Lower lobe of right lung (tissue), 2 donors: ENCODE measurements around the gene BCL2. TPM values are rescaled to one million over a fixed set of nuclear protein-coding genes. Genes with fewer than 3 reads are reported as not detected.

Experiments
- ATAC-seq, 2 donors: fragments of 200-7000 bp; cut with Tn5 transposase; one replicate each; pipeline ENCODE4 v1.9.1; 2020 to 2022; ENCODE audit warnings: mild to moderate bottlenecking in 2 of 2, moderate library complexity in 2 of 2
- DNase-seq: peaks from one replicate; pipeline ENCODE4 v3.0.0-alpha.2; 2020
- H3K27ac ChIP-seq: fragments of 200-600 bp; one replicate; pipeline ENCODE4 v1.8.0; 2022
- H3K27me3 ChIP-seq: fragments of 200-600 bp; one replicate; pipeline ENCODE4 v1.8.0; 2022; ENCODE audit warnings: low read depth
- H3K36me3 ChIP-seq: fragments of 200-600 bp; one replicate; pipeline ENCODE4 v1.8.0; 2022; ENCODE audit warnings: mild to moderate bottlenecking
- H3K4me1 ChIP-seq: fragments of 200-600 bp; one replicate; pipeline ENCODE4 v1.8.0; 2022
- H3K4me3 ChIP-seq: fragments of 200-600 bp; one replicate; pipeline ENCODE4 v1.8.0; 2022; ENCODE audit warnings: mild to moderate bottlenecking
- H3K9me3 ChIP-seq: fragments of 200-600 bp; one replicate; pipeline ENCODE4 v1.8.0; 2022
- CTCF ChIP-seq: fragments of 200-600 bp; IDR thresholded peaks from one replicate; pipeline ENCODE4 v1.8.0; 2022; ENCODE audit warnings: antibody characterized with exemption, mild to moderate bottlenecking
- intact Hi-C: fragments of 100-400 bp; cut with DNase I; formaldehyde crosslinking; loops from one replicate; pipeline ENCODE4 v1.11.0; 2022
- total RNA-seq: library from RNA; stranded (reverse); fragmentation: NEBNext Ultra II Directional; extraction: Animal tissue kit (Norgen Biotek cat#: 25700); gene quantifications from one replicate; pipeline ENCODE4 v1.2.1, GENCODE V29; 2021
- donor health status: DM: no; HTN: yes; CAD: no; lungs with severe emphysema.

Gene BCL2
- total RNA-seq, 1 donor from 2014 or later, result 11.0 TPM

- Histone ChIP-seq H3K4me1 (peaks cover 3% of the 10 kb centered on the region), H3K27me3 (no peaks in the 10 kb centered on the region), H3K27ac (no peak overlapping the region), H3K36me3 (no peaks in the 10 kb centered on the region), H3K9me3 (no peaks in the 10 kb centered on the region), H3K4me3 (no peak overlapping the region)
- intact Hi-C loops, result no loop called here
- TF ChIP-seq CTCF, result no peak
- DNase-seq (no peak), ATAC-seq (no peak)
Observed at GRCh38 chr18:63187791-63188460, 131.6 kb downstream of the BCL2 start.

- TF ChIP-seq CTCF, result no peak
- Histone ChIP-seq H3K4me1 (peaks cover 4% of the 10 kb centered on the region), H3K36me3 (no peaks in the 10 kb centered on the region), H3K4me3 (no peak overlapping the region), H3K27ac (no peak overlapping the region), H3K27me3 (no peaks in the 10 kb centered on the region), H3K9me3 (no peaks in the 10 kb centered on the region)
- DNase-seq (no peak), ATAC-seq (no peak)
- intact Hi-C loops, result no loop called here
Observed at GRCh38 chr18:63187223-63187574, 132.4 kb downstream of the BCL2 start.

GRCh38 chr18:63186520-63187222 is 132.9 kb downstream of the BCL2 start:
- intact Hi-C loops, result no loop called here
- H3K36me3 ChIP-seq, result no peaks in the 10 kb centered on the region
- no peak overlapping the region for H3K4me3 ChIP-seq
- TF ChIP-seq CTCF, result no peak
- H3K9me3 ChIP-seq, result no peaks in the 10 kb centered on the region
- no peak for DNase-seq
- no peaks in the 10 kb centered on the region for H3K27me3 ChIP-seq
- H3K27ac ChIP-seq, result no peak overlapping the region
- peaks cover 4% of the 10 kb centered on the region for H3K4me1 ChIP-seq
- no peak for ATAC-seq

- Histone ChIP-seq H3K36me3 (no peaks in the 10 kb centered on the region), H3K4me3 (no peak overlapping the region), H3K9me3 (no peaks in the 10 kb centered on the region), H3K4me1 (peaks cover 4% of the 10 kb centered on the region), H3K27me3 (no peaks in the 10 kb centered on the region), H3K27ac (no peak overlapping the region)
- intact Hi-C loops, result no loop called here
- no peak for TF ChIP-seq CTCF
- no peak for DNase-seq
- no peak for ATAC-seq
Observed at GRCh38 chr18:63185984-63186383, 133.6 kb downstream of the BCL2 start.

GRCh38 chr18:63183952-63184770 is 135.4 kb downstream of the BCL2 start:
- Histone ChIP-seq H3K27ac (no peak overlapping the region), H3K27me3 (no peaks in the 10 kb centered on the region), H3K4me3 (no peak overlapping the region), H3K4me1 (peaks cover 4% of the 10 kb centered on the region), H3K36me3 (no peaks in the 10 kb centered on the region), H3K9me3 (no peaks in the 10 kb centered on the region)
- intact Hi-C loops, result no loop called here
- DNase-seq (no peak), ATAC-seq (no peak)
- TF ChIP-seq CTCF, result no peak
